Measurements from ENCODE around the gene SH3PXD2A.

SH3PXD2A gene

DNA sequence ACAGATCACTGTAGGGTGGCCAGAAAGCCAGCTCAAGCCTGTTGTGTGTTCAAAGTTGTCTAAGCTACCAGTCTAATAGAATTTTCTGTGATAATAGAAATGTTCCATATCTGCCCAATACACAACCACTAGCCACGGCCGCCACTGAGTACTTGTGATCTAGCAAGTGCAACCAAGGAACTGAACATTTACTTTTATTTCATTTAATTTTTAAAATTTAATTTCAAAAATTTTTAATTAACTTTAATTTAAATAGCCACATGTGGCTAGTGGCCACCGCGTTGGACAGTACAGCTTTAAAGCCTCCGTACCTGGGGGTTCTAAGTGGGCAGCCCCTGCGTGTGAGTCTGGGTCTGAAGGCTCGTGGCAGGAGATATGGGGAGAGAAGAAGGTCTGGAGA lies 60.4 kb downstream of the SH3PXD2A start:
- H3K9me3 Mint-ChIP-seq: no peaks in the 10 kb centered on the region
- no peaks in the 10 kb centered on the region for H3K36me3 Mint-ChIP-seq
- ATAC-seq (replicated peaks) (no peak), DNase-seq (no peak)
- no peak overlapping the region for H3K4me3 Mint-ChIP-seq
- H3K4me1 Mint-ChIP-seq: no peaks in the 10 kb centered on the region
- peaks cover 0 to 4% of the 10 kb centered on the region in 2 donors for H3K27me3 Mint-ChIP-seq
- no peak overlapping the region for H3K27ac Mint-ChIP-seq

DNA sequence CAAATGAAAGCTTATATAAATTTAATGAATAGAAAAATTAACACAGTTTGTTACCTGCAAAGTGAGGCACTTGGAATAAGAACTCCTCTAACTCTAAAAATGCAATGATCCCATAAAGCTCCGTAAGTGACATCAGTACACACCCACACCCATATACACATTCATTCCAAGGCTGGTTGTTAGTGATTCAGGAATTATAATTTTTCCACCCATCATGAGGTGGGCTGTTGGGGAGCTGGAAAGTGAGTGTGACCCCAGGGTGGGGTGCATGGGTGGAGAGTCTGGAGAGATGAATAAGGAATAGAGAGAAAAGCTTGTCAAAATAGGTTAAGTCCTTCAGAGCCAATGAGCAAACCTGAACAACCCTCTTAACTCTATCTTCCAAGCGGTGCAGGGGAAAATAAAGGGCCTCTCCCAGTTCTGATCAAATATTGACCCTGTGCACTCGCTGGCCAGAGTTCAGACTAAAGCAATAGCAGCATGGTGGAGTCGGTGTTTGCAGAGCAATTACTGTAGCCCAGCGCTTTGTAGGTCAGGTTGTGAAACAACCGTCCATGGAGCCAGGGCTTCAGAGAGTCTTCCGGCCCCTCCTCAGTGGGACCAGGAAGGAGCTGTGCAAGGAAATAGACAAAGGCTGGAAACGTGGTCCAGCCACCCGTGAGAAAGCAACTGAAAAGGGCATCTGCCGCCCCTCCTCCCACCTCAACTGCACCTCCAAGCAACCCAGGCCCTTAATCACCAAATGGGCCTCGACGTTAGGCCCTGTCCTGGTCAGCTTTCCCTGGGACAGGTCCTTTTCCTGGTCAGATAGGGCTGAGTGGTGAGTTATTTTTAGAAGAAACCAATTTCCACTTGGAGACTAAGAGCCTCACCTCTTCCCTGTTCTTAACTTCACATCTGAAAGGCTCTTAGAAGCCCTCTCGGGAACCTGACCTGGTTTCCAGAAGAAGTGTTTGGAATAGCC lies 61.2 kb downstream of the SH3PXD2A start:
- Mint-ChIP-seq H3K4me3 (no peak overlapping the region), H3K36me3 (no peaks in the 10 kb centered on the region), H3K27ac (no peak overlapping the region), H3K9me3 (no peaks in the 10 kb centered on the region), H3K27me3 (peaks cover 0 to 4% of the 10 kb centered on the region in 2 donors), H3K4me1 (no peaks in the 10 kb centered on the region)
- ATAC-seq (replicated peaks): no peak
- DNase-seq: no peak

DNA sequence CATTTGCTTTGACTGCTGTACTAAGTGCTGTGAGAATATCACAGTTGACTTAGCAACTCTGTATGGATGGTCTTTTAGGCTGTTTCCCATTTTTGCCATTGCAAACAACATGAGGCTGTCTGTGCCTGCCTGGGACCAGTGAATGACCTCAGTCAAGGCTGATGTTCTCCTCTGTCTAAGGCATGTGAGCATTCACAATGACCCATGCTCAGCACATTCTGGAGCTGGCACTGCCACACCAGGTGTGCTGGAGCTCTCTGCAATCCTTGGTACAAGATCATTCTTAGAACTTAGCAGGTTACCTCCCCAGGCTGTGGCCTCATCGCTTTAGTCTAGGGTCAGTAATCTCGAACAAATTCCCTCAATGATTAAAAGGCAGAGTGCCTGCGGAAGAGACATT lies 61.9 kb downstream of the SH3PXD2A start:
- no peak overlapping the region for H3K4me3 Mint-ChIP-seq
- H3K36me3 Mint-ChIP-seq: no peaks in the 10 kb centered on the region
- H3K9me3 Mint-ChIP-seq: no peaks in the 10 kb centered on the region
- ATAC-seq (replicated peaks): no peak
- H3K27me3 Mint-ChIP-seq: peaks cover 0 to 4% of the 10 kb centered on the region in 2 donors
- H3K4me1 Mint-ChIP-seq: no peaks in the 10 kb centered on the region
- H3K27ac Mint-ChIP-seq: no peak overlapping the region
- DNase-seq: no peak

DNA sequence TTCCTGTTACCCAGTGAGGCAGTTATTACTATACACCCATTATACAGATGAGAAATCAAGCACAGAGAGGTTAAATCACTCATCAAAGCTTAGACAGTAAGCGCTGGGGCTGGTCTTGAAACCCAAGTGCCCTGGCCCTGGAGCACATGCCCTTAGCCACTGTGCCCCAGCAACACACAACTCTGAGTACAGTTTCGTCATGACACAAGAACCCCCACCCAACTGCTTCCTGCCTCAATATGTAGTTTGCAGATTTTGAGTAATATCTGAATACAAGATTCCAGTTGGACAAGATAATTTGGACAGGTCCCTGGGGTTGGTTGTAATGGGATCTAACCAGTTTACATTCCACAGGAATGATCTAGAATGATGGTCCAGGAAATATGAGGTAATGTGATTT lies 62.8 kb downstream of the SH3PXD2A start:
- no peak overlapping the region for H3K27ac Mint-ChIP-seq

DNA sequence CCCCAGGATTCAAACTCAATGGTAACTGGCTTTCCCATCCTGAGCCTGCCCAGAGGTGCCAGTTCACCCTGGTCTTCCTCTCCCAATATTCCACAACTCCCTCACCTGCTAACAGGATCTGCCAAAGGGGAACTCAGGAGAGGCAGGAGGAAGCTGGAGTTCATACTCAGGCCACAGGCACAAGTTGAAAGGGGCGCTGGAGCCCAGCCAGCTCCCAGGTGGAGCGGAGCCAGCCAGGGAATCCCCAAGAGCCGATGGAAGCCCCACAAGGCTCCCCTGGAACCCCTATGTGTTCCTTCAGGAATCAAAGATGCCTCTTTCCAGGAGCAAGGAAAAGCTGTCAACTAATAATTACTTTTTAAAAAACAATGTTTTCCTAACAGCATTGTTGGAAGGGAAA lies 63.5 kb downstream of the SH3PXD2A start:
- Mint-ChIP-seq H3K4me1 (no peaks in the 10 kb centered on the region), H3K9me3 (no peaks in the 10 kb centered on the region), H3K36me3 (no peaks in the 10 kb centered on the region), H3K27ac (no peak overlapping the region), H3K27me3 (no peaks in the 10 kb centered on the region), H3K4me3 (no peak overlapping the region)
- no peak for DNase-seq
- ATAC-seq (replicated peaks): no peak

More for the DNA sequence above, 62.8 kb downstream of the SH3PXD2A start:
- DNase-seq: no peak
- H3K4me3 Mint-ChIP-seq: no peak overlapping the region
- no peak for ATAC-seq (replicated peaks)
- no peaks in the 10 kb centered on the region for H3K36me3 Mint-ChIP-seq
- H3K4me1 Mint-ChIP-seq: no peaks in the 10 kb centered on the region
- no peaks in the 10 kb centered on the region for H3K9me3 Mint-ChIP-seq
- no peaks in the 10 kb centered on the region for H3K27me3 Mint-ChIP-seq

DNA sequence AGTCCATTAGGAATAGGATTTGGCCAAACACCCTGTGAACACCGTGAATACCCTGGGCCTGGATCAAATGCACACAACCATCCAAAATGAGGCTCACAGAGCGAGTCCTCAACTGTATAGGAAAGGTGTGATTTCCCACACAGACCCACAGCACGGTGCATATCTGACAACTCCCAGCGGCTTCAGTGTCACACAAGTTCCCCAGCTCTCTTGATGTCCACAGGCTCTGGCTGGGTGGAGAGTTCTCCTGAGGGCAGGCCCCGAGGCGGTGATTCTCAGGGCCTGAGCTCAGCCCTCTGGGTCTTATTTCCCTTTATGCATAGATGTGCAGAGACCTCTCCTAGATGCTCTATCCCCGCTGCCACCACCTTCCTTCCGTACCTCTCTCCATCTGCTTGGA lies 64.1 kb downstream of the SH3PXD2A start:
- H3K4me3 Mint-ChIP-seq: no peak overlapping the region
- H3K27ac Mint-ChIP-seq: no peak overlapping the region
- H3K4me1 Mint-ChIP-seq: no peaks in the 10 kb centered on the region
- no peaks in the 10 kb centered on the region for H3K9me3 Mint-ChIP-seq
- H3K27me3 Mint-ChIP-seq: no peaks in the 10 kb centered on the region
- no peak for ATAC-seq (replicated peaks)
- H3K36me3 Mint-ChIP-seq: no peaks in the 10 kb centered on the region
- no peak for DNase-seq

DNA sequence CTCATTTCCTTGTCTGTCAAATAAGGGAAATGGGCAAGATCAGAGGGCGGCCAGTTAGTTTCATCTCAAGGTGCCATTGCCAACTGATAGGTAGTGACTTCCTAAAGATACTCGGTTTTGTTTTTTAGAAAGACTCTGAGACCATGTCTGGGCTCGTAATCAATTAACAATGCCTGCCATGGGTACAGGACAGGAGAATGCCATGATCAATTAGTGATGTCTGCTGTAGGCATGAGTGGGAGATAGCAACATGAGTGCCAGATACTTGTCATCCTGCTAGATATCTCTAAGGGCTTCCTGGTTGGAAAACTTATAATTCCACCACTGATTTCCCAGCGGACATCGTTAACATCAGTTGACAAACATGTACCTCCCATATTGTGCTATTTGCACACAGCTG lies 64.8 kb downstream of the SH3PXD2A start:
- Mint-ChIP-seq H3K4me3 (no peak overlapping the region), H3K9me3 (no peaks in the 10 kb centered on the region), H3K27me3 (peaks cover 0 to 4% of the 10 kb centered on the region in 2 donors), H3K36me3 (no peaks in the 10 kb centered on the region), H3K27ac (no peak overlapping the region), H3K4me1 (no peaks in the 10 kb centered on the region)
- DNase-seq (no peak), ATAC-seq (replicated peaks) (no peak)

DNA sequence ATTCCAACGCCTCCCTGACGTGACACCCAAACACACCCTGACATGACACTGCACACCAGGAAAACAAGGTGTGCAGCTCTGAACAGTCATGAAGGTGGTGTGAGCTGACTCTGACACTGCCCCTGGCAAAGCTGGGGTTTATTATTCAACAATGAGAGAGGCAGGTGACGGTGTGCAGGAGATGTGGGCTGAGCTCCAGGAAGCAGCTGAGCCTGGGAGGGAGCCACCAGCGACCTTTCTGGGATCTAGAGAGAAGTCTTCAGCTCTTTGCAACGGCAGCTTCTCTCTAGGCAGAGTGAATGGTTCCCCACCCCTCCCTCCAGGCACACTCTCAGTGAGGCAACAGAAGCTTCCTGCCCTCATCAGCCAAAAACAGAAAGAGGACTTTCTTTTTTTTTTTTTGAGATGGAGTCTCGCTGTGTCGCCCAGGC lies 65.6 kb downstream of the SH3PXD2A start:
- H3K9me3 Mint-ChIP-seq: no peaks in the 10 kb centered on the region
- no peaks in the 10 kb centered on the region for H3K36me3 Mint-ChIP-seq
- ATAC-seq (replicated peaks) (no peak), DNase-seq (no peak)
- peaks cover 3 to 12% of the 10 kb centered on the region in 2 donors for H3K27me3 Mint-ChIP-seq
- H3K4me3 Mint-ChIP-seq: no peak overlapping the region
- H3K4me1 Mint-ChIP-seq: no peaks in the 10 kb centered on the region
- no peak overlapping the region for H3K27ac Mint-ChIP-seq

DNA sequence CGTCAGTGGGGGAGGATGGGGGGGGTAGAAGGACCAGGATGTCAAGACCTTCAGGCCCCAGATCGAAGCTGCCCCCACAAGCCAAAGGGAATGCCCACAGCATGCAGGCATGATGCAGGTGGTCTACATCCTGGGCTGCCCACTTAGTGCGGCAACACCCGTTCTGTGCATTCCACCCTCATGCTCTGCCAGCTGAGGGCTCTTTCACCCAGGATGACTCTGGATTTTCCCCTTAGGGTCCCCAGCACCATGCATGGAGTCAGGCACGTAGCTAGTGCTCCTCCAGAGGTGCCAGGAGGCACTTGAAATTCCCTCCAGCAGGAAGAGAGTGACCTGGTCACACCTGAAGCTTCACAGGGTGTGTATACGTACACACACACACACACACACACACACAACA lies 66.2 kb downstream of the SH3PXD2A start:
- DNase-seq (no peak), ATAC-seq (replicated peaks) (no peak)
- no peak overlapping the region for H3K27ac Mint-ChIP-seq
- no peaks in the 10 kb centered on the region for H3K9me3 Mint-ChIP-seq
- no peaks in the 10 kb centered on the region for H3K4me1 Mint-ChIP-seq
- no peaks in the 10 kb centered on the region for H3K36me3 Mint-ChIP-seq
- peaks cover 7 to 18% of the 10 kb centered on the region in 2 donors for H3K27me3 Mint-ChIP-seq
- H3K4me3 Mint-ChIP-seq: no peak overlapping the region

DNA sequence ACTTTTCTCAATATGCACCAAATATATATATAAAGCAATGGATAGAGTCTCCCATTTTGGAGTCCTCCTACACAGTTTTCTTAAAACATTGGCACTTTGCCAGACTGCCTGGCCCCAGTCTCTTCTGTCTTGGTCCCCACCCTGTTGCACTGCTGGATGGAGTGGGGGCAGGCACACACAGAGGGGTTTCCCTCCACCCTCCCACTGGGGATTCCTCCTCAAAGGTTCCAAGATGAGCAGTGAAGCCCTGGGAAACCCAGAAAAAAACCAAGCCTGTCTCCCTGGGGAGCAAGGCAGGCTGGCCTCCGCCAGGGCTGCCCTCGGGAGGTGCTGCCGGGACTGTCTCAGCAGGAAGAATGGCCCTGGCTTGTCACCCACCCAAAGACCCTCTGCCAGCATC lies 68.0 kb downstream of the SH3PXD2A start:
- Mint-ChIP-seq H3K9me3 (no peaks in the 10 kb centered on the region), H3K4me3 (no peak overlapping the region), H3K36me3 (no peaks in the 10 kb centered on the region), H3K27me3 (peaks cover 19 to 32% of the 10 kb centered on the region in 2 donors), H3K27ac (no peak overlapping the region), H3K4me1 (no peaks in the 10 kb centered on the region)
- no peak for DNase-seq
- ATAC-seq (replicated peaks): no peak

DNA sequence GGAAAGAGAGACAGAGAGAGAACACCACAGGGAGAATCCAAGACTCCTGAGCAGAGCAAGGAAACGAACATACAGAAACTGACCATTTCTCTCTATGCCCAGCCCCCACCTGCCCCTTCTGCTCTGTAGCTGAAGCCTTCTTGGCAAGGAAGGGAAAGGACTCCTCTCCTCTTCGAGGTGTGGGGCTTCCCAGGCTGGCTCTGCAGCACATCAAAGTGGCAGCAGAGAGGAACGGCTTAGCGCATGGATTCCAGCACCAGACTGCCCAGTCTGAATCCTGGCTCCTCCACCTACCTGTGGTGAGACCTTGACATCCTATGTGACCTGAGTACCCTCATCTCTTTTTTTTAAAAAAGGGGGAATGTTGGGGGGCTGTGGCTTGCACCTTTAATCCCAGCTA lies 69.4 kb downstream of the SH3PXD2A start:
- peaks cover 28 to 40% of the 10 kb centered on the region in 2 donors for H3K27me3 Mint-ChIP-seq
- H3K4me3 Mint-ChIP-seq: no peak overlapping the region
- no peak for ATAC-seq (replicated peaks)
- H3K4me1 Mint-ChIP-seq: no peaks in the 10 kb centered on the region
- DNase-seq: no peak
- no peaks in the 10 kb centered on the region for H3K9me3 Mint-ChIP-seq
- H3K27ac Mint-ChIP-seq: no peak overlapping the region
- no peaks in the 10 kb centered on the region for H3K36me3 Mint-ChIP-seq

DNA sequence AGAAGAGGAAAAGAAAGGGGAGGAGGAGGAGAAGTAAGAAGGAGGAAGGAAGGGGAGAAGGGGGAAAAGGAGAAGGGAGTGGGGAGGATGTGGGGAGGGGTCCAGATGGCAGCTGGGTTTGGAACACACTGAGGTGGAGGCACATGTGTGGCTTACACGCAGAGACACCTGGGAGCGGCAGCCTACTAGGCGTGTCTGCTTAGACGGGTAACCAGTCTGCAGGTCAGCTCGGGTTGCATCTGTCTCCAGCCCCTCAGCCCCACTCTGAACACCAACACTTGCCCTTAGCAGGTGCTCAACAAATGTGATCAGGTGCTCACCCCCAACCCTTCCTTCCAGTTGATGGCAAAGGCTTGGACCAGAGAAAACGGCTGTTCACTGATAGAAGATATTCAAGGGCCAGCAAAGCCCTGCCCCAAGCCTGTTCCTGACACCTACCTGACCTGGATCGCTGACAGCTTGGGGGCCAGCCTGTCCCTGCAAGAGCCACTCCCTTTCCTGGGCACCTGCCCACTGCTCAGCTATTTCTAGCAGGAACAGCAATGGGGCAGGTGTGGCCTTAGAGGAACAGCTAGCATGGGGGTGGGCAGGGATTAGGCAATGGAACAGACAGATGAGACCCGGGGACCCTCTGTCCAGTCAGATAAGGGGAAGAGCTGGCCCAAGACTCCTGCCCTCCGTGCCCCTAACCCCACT lies 70.5 kb downstream of the SH3PXD2A start:
- Mint-ChIP-seq H3K27me3 (peaks cover 33 to 45% of the 10 kb centered on the region in 2 donors), H3K9me3 (no peaks in the 10 kb centered on the region), H3K27ac (no peak overlapping the region), H3K4me1 (no peaks in the 10 kb centered on the region), H3K36me3 (no peaks in the 10 kb centered on the region), H3K4me3 (no peak overlapping the region)
- no peak for DNase-seq
- ATAC-seq (replicated peaks): no peak

DNA sequence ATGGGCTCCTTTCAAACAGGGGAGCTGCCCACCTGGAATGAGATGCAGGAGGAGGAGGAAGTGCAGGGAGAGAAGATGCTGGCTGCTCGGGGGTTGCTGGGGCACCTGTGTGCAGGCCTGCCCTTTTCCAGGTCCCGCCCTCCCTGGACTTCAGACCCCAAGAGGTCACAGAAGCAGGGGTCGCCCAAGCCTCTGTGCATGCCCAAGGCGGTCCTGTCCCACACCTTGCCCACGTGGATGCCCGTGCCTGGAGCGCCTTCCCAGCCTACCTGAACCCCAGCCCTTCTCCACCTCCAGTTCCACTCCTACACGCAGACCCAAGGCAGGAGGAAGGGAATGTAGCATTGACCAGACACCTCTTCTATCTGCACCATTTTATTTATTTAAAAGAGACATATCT lies 71.3 kb downstream of the SH3PXD2A start:
- no peaks in the 10 kb centered on the region for H3K4me1 Mint-ChIP-seq
- peaks cover 33 to 49% of the 10 kb centered on the region in 2 donors for H3K27me3 Mint-ChIP-seq

DNA sequence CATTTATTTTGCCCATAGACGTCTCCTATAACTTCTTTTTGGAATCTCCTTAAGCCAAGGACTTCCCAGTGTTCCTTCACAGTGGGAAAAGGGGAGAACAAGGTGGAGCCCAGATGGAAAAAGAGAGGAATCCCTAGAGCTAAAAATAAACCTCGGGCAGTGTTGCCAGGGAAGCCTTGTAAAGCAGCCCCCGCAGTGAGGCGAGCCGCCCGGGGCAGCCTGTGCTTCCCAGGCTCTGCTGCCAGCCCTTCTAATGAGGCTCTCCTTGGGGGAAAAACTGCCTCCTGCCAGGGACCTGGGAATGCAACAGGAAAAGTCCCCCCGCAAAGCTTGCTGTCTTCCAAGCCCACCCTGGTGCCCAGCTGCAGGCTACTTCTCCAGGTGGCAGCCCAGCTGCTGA lies 71.7 kb downstream of the SH3PXD2A start:
- H3K36me3 Mint-ChIP-seq: no peaks in the 10 kb centered on the region
- peaks cover 33 to 51% of the 10 kb centered on the region in 2 donors for H3K27me3 Mint-ChIP-seq
- no peak for DNase-seq
- no peak overlapping the region for H3K4me3 Mint-ChIP-seq
- H3K9me3 Mint-ChIP-seq: no peaks in the 10 kb centered on the region
- no peaks in the 10 kb centered on the region for H3K4me1 Mint-ChIP-seq
- no peak overlapping the region for H3K27ac Mint-ChIP-seq
- no peak for ATAC-seq (replicated peaks)

More for the DNA sequence above, 71.3 kb downstream of the SH3PXD2A start:
- ATAC-seq (replicated peaks): no peak
- Mint-ChIP-seq H3K27ac (no peak overlapping the region), H3K36me3 (no peaks in the 10 kb centered on the region), H3K9me3 (no peaks in the 10 kb centered on the region), H3K4me3 (no peak overlapping the region)
- DNase-seq: no peak

Data from stimulated activated naive B cell treated with anti-CD40 and anti-IgM and Interleukin-4, amounts not matched to agents 10 μg/mL and 1 μg/mL and 100 μg/mL, for 72 hours (primary cell).